T-cell (primary cell): Measurements from ENCODE around the gene CCDC102B. TPM values are rescaled to one million over a fixed set of nuclear protein-coding genes. Genes with fewer than 3 reads are reported as not detected.

Experiments used
- ATAC-seq, 4 experiments: fragments of 200-7000 bp in 3 of 4; fragments of 150-1000 bp in 1 of 4; cut with Tn5 transposase; replicated peaks in 1 of 4; 1 replicate in 3 of 4; 2 replicates in 1 of 4; pipeline ENCODE4 v1.10.0; 2021; ENCODE audit warnings: moderate library complexity in 3 of 4, mild to moderate bottlenecking in 2 of 4, moderate number of reproducible peaks in 1 of 4
- CTCF ChIA-PET, 2 donors: fragments of 300-600 bp; sonication (Branson Sonifier 250); formaldehyde crosslinking; loops; one replicate each; lab custom pipeline; 2022; ENCODE audit warnings: antibody characterized with exemption in 2 of 2; lab: Charles Lee
- POLR2A ChIA-PET, 2 donors: fragments of 300-600 bp; sonication (Branson Sonifier 250); formaldehyde crosslinking; loops; one replicate each; lab custom pipeline; 2022; ENCODE audit warnings: antibody characterized with exemption in 2 of 2; lab: Charles Lee
- DNase-seq, 35 experiments: peaks; one replicate each; pipeline versions ENCODE4 v3.0.0 to v3.0.0-alpha.2; 2013 to 2023
- H3K27ac ChIP-seq: one replicate; pipeline ENCODE4 v1.5.1; 2013; ENCODE audit warnings: low read length
- H3K27me3 ChIP-seq, 2 experiments: replicated peaks in 1 of 2; 1 replicate in 1 of 2; 2 replicates in 1 of 2; pipeline versions ENCODE4 v1.6.1 to v1.7.0; 2013; ENCODE audit warnings: low read length in 1 of 2, mixed read lengths in 1 of 2; ENCODE audit not compliant: control insufficient read depth in 2 of 2, insufficient read depth in 2 of 2; ENCODE audit errors: extremely low read depth in 1 of 2
- H3K36me3 ChIP-seq, 2 donors: 1 replicate in 1 of 2; 2 replicates in 1 of 2; pipeline versions ENCODE4 v1.6.1 to v1.7.0; 2013; ENCODE audit warnings: low read length in 1 of 2; ENCODE audit not compliant: control insufficient read depth in 2 of 2, insufficient read depth in 1 of 2; ENCODE audit errors: extremely low read depth in 1 of 2
- H3K4me1 ChIP-seq, 2 experiments: 1 replicate in 1 of 2; 2 replicates in 1 of 2; pipeline versions ENCODE4 v1.6.1 to v1.7.0; 2013; ENCODE audit warnings: low read length in 2 of 2, mixed read lengths in 1 of 2; ENCODE audit not compliant: insufficient read depth in 2 of 2, control insufficient read depth in 1 of 2; ENCODE audit errors: extremely low read depth in 1 of 2
- H3K4me3 ChIP-seq, 2 donors: 1 replicate in 1 of 2; 2 replicates in 1 of 2; pipeline versions ENCODE4 v1.5.1 to v1.7.0; 2013; ENCODE audit warnings: mild to moderate bottlenecking in 2 of 2, low read length in 1 of 2, moderate library complexity in 1 of 2; ENCODE audit not compliant: control insufficient read depth in 1 of 2; ENCODE audit errors: extremely low read depth in 1 of 2
- H3K9me3 ChIP-seq: 2 replicates; pipeline ENCODE4 v1.7.0; 2013
- H3K27ac Mint-ChIP-seq, 2 donors: one replicate each; pipeline ENCODE4 v1.8.0; 2020 to 2021; ENCODE audit warnings: mild to moderate bottlenecking in 2 of 2, mixed read lengths in 2 of 2
- H3K27me3 Mint-ChIP-seq, 2 donors: one replicate each; pipeline ENCODE4 v1.8.0; 2021 to 2022; ENCODE audit warnings: mixed read lengths in 2 of 2
- H3K36me3 Mint-ChIP-seq: one replicate; pipeline ENCODE4 v1.8.0; 2021; ENCODE audit warnings: mixed read lengths
- H3K4me1 Mint-ChIP-seq, 3 donors: one replicate each; pipeline ENCODE4 v1.8.0; 2020 to 2022; ENCODE audit warnings: mixed read lengths in 3 of 3, mild to moderate bottlenecking in 1 of 3
- H3K4me3 Mint-ChIP-seq, 3 donors: one replicate each; pipeline ENCODE4 v1.8.0; 2020 to 2022; ENCODE audit warnings: mild to moderate bottlenecking in 3 of 3, mixed read lengths in 3 of 3, moderate library complexity in 3 of 3
- H3K9me3 Mint-ChIP-seq, 3 donors: one replicate each; pipeline ENCODE4 v1.8.0; 2020 to 2022; ENCODE audit warnings: mixed read lengths in 3 of 3
- WGBS: methylation state at CpG from one replicate; pipeline ENCODE4 v1.1.5; 2013; ENCODE audit warnings: missing lambda C conversion rate; ENCODE audit not compliant: insufficient coverage; 5-methylcytosine and 5-hydroxymethylcytosine counted together
- total RNA-seq, 35 experiments: library from RNA in 6 of 35; stranded (reverse) in 6 of 35; fragments of 120-200 nt in 1 of 35; gene quantifications; one replicate each; pipeline versions ENCODE4 v1.2.1 to v1.2.4 and lab custom pipeline; 2013 to 2026

Gene CCDC102B
- total RNA-seq, 5 donors from 2014 or later (not counting 1 experiment from before 2014, with no cell fraction given): 4.4 to 7.0 (median 6.1) TPM

DNA sequence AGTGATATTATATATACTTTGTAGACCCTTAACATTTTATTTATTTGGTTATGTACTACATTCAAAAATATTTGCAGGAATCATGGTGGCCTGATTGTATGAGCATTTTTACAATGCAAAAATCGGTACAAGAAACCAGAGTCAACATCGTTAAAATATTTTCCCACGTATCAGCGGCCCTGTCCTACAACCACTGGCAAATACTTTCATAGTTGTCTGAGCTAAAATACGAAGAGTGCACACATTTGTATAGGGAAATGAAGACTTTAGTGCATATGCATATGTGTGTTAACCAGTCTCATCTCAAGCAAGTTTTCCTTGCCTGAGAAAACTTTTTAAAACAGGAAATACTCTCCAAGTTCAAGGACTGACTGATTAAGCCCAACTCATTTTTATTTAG lies 35.9 kb downstream of the CCDC102B start:
- Histone ChIP-seq H3K27me3 (no peaks in the 10 kb centered on the region), H3K27ac (no peak overlapping the region), H3K4me3 (no peak overlapping the region), H3K4me1 (no peaks in the 10 kb centered on the region), H3K9me3 (no peaks in the 10 kb centered on the region), H3K36me3 (no peaks in the 10 kb centered on the region)
- DNase-seq (no peak), ATAC-seq (no peak)
- WGBS: no CpG with 5 or more reads among the region's 5 CpGs
- H3K27ac Mint-ChIP-seq: no peak overlapping the region
- no peaks in the 10 kb centered on the region for H3K9me3 Mint-ChIP-seq
- ChIA-PET POLR2A (no interaction called here), CTCF (no interaction called here)
- H3K4me1 Mint-ChIP-seq: no peaks in the 10 kb centered on the region
- H3K4me3 Mint-ChIP-seq: no peak overlapping the region
- no peaks in the 10 kb centered on the region for H3K36me3 Mint-ChIP-seq
- no peaks in the 10 kb centered on the region for H3K27me3 Mint-ChIP-seq

DNA sequence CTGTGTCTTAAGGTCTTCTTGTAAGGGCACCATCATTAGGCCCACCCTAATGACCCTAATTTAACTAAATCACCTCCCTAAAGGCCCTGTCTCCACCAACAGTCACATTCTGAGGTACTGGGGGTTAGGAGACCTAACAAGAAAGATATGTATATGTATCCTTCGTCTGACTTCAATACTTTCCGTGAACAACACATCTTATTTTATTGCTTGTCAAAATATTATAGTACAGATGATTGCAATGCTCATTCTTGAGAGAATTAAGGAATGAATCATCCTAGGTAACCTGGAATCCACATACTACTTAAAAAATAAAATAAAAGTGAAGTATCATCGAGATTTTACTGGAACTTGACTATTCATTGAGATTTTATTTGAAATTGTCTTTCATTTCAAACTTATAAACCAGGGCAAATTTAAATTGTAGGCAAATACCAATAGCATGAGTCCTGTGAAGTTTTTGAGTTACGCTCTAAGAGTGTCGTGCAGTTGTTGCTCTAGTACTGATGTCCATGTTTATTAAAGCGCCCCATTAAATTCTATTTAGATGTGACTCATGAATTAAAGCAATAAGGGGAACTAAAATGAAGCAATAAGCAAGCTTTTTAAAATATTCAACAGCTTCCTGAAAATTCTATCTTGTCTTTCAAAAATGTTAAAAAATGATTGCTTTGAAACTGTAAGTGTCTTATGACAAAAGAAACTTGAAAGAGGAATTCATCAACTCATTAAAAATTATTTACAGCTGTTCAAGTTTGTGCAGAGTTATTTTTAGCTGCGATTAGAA lies 40.0 kb downstream of the CCDC102B start:
- Mint-ChIP-seq H3K4me1 (no peaks in the 10 kb centered on the region), H3K27me3 (no peaks in the 10 kb centered on the region), H3K27ac (no peak overlapping the region), H3K4me3 (no peak overlapping the region), H3K36me3 (no peaks in the 10 kb centered on the region), H3K9me3 (no peaks in the 10 kb centered on the region)
- WGBS: 14% methylated on average over 1 of the region's 7 CpGs
- POLR2A ChIA-PET: no interaction called here
- ATAC-seq (no peak), DNase-seq (no peak)
- Histone ChIP-seq H3K27ac (no peak overlapping the region), H3K27me3 (no peaks in the 10 kb centered on the region), H3K4me3 (no peak overlapping the region), H3K4me1 (no peaks in the 10 kb centered on the region), H3K36me3 (no peaks in the 10 kb centered on the region), H3K9me3 (no peaks in the 10 kb centered on the region)
- CTCF ChIA-PET: no interaction called here

DNA sequence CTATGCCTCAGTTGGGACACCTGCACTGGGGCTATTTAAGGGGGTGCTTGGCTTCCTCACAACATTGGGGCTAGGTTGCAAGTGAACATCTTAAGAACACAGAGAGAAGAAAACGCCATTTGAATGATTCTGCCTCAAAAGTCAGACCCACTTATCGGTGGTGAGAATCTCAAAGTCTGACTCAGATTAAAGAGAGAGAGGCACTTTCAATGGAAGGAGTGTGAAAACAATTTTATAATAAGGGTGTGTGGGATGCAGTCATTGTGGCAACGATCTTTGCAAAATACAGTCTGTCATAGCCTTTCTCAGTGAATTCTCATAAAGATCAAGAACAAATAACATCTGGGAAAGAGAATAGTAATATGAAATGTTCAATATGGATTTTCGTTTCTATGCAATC lies 41.8 kb downstream of the CCDC102B start:
- 43% methylated on average over 1 of the region's 4 CpGs for WGBS

DNA sequence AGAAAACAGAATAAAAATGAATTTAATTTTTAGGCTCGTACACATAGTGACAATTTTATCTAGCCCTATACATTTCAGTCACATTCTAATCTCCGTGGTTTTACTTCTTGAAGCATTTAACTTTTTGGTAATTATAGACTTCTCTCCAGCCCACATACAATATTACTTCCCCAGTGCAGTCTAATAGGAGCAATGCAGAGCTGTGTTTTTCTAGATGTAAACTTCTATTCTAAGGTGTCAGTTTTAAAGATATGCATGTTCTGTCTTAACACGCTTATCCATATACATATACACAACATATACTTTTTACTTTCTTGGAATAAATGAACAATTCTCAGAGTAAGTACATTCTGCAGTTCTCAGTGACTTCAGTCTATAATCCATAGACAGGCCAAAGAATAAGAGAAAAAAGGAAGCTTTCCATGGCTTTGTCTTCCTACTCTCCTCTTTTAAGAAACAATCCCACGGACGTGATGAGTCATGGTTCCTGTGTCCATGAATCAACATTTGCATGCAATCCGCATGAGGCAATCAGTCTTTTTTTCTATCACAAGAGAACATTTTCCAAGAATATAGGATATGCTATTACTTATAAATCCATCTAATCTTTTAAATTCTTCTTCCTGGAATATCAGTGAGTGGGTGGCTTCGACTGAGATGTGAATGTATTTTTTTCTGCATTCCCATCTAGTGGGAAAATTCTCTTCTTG lies 42.8 kb downstream of the CCDC102B start:
- no peaks in the 10 kb centered on the region for H3K36me3 ChIP-seq
- no peak overlapping the region for H3K4me3 ChIP-seq
- Mint-ChIP-seq H3K9me3 (no peaks in the 10 kb centered on the region), H3K4me1 (no peaks in the 10 kb centered on the region), H3K36me3 (no peaks in the 10 kb centered on the region), H3K27me3 (no peaks in the 10 kb centered on the region), H3K4me3 (no peak overlapping the region), H3K27ac (no peak overlapping the region)
- H3K4me1 ChIP-seq: no peaks in the 10 kb centered on the region
- ChIA-PET CTCF (no interaction called here), POLR2A (no interaction called here)
- H3K27ac ChIP-seq: no peak overlapping the region
- DNase-seq: no peak
- ATAC-seq: no peak
- no peaks in the 10 kb centered on the region for H3K9me3 ChIP-seq
- H3K27me3 ChIP-seq: no peaks in the 10 kb centered on the region
- no CpG with 5 or more reads among the region's 7 CpGs for WGBS

More for the DNA sequence above, 41.8 kb downstream of the CCDC102B start:
- CTCF ChIA-PET: no interaction called here
- ATAC-seq (no peak), DNase-seq (no peak)
- Histone ChIP-seq H3K4me3 (no peak overlapping the region), H3K27me3 (no peaks in the 10 kb centered on the region), H3K27ac (no peak overlapping the region), H3K36me3 (no peaks in the 10 kb centered on the region), H3K9me3 (no peaks in the 10 kb centered on the region), H3K4me1 (no peaks in the 10 kb centered on the region)
- no peak overlapping the region for H3K4me3 Mint-ChIP-seq
- no peaks in the 10 kb centered on the region for H3K27me3 Mint-ChIP-seq
- H3K36me3 Mint-ChIP-seq: no peaks in the 10 kb centered on the region
- no peaks in the 10 kb centered on the region for H3K9me3 Mint-ChIP-seq
- H3K27ac Mint-ChIP-seq: no peak overlapping the region
- H3K4me1 Mint-ChIP-seq: no peaks in the 10 kb centered on the region
- POLR2A ChIA-PET: no interaction called here

DNA sequence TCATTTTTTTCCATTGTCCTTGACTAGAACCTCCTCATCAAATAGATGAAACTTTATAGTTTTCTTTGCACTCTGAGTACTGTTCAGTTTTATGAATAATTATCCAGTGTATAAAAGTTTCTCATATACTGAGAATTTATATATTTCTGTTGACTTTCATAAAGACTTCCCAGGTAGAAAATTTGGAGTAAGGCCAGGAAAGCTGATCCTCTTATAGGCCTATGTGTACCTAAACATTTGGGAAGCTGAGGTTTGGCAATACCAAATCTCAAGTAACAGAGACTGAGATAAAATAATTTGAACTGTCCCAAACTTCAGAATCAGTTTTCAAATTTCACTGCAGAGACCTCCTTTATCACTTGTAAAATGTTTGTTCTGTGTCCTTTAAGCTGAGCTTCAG lies 43.4 kb downstream of the CCDC102B start:
- H3K9me3 ChIP-seq: no peaks in the 10 kb centered on the region
- Mint-ChIP-seq H3K27ac (no peak overlapping the region), H3K4me3 (no peak overlapping the region), H3K36me3 (no peaks in the 10 kb centered on the region), H3K27me3 (no peaks in the 10 kb centered on the region), H3K9me3 (no peaks in the 10 kb centered on the region), H3K4me1 (no peaks in the 10 kb centered on the region)
- H3K36me3 ChIP-seq: no peaks in the 10 kb centered on the region
- no peak overlapping the region for H3K4me3 ChIP-seq
- H3K4me1 ChIP-seq: no peaks in the 10 kb centered on the region
- ChIA-PET POLR2A (no interaction called here), CTCF (no interaction called here)
- no peak for ATAC-seq
- no peak for DNase-seq
- H3K27me3 ChIP-seq: no peaks in the 10 kb centered on the region
- no peak overlapping the region for H3K27ac ChIP-seq

DNA sequence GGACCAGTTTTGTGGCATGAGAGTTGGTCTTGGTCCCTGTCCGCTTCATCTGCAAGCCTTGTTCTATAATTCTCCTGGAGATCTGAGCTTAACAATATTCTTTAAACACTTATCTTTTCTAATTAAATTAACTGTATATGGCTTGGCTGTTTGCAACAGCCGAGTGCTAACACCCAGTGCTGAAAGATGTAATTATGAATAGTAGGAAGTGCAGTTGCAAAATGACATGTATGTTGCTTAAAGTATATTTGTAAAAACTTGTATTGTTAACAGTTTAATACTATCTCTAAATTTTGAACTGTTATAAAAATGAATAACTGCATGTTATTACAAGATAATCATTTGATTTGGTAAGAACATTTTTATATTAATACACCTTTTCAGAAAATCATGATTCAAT lies 45.1 kb downstream of the CCDC102B start:
- Mint-ChIP-seq H3K36me3 (no peaks in the 10 kb centered on the region), H3K27me3 (no peaks in the 10 kb centered on the region), H3K9me3 (no peaks in the 10 kb centered on the region), H3K4me3 (no peak overlapping the region), H3K27ac (no peak overlapping the region), H3K4me1 (no peaks in the 10 kb centered on the region)
- DNase-seq (no peak), ATAC-seq (no peak)
- no CpG with 5 or more reads among the region's 2 CpGs for WGBS
- Histone ChIP-seq H3K9me3 (no peaks in the 10 kb centered on the region), H3K36me3 (no peaks in the 10 kb centered on the region), H3K4me3 (no peak overlapping the region), H3K4me1 (no peaks in the 10 kb centered on the region), H3K27ac (no peak overlapping the region), H3K27me3 (no peaks in the 10 kb centered on the region)
- POLR2A ChIA-PET: interaction anchor here in 1 of 2 donors (0.7 kb wide), 1 partner anchor 1241 kb away, joined by 3 read pairs; no protein-coding TSS in a partner anchor
- CTCF ChIA-PET: interaction anchor here in 1 of 2 donors (1.1 kb wide), 1 partner anchor 1591 kb away, joined by 5 read pairs; no protein-coding TSS in a partner anchor
